Stimulated activated CD8-positive, alpha-beta memory T cell treated with anti-CD3 and anti-CD28 coated beads, Interleukin-4, amount 100 ng/mL, for 48 hours (primary cell): Measurements from ENCODE around the gene NAV2.

Source experiments
- DNase-seq: peaks from one replicate; pipeline ENCODE4 v3.0.0-alpha.2; 2020

NAV2 gene

GRCh38 chr11:19844012-19844411 lies 131.4 kb downstream of the NAV2 start:
- DNase-seq, result no peak

DNA sequence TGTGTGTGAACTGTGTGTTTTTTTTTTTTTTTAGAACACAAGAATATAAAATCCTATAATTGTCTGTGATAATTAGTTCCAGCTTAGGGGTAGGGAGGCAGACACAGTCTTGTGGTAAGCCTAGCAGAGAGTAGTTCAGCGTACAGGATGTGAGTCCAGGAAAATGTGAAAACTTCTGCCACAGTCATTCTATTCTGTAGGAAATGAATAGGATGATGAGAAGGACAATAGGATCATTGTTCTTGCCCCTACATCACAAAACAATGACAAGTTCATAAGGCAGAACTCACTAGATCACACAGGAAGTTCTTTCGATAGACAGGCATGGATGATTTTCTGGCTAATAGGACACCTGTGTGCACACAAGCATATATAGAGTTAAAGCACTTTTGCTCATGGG lies 132.2 kb downstream of the NAV2 start:
- no peak for DNase-seq

DNA sequence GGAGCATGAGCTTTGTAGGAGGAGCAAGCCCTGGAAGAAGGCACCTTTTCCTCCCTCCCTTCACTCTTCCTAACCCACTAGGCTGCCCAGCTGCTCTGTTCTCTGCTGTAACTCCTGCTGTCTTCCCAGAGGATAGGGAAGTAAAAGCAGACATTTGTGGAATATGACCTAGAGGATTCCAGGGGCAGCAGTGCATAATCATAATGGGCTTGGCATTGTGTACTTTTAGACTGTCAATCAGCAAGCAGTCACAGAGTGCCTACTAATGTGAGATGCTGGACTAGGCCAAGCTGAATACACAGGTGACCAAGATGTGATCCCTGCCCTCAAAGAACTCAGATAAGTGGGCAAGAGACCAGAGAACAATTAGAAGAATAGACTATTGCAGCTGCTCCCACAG lies 133.0 kb downstream of the NAV2 start:
- no peak for DNase-seq

- no peak for DNase-seq
These were observed 134.1 kb downstream of the NAV2 start for GRCh38 chr11:19846654-19847305.

DNA sequence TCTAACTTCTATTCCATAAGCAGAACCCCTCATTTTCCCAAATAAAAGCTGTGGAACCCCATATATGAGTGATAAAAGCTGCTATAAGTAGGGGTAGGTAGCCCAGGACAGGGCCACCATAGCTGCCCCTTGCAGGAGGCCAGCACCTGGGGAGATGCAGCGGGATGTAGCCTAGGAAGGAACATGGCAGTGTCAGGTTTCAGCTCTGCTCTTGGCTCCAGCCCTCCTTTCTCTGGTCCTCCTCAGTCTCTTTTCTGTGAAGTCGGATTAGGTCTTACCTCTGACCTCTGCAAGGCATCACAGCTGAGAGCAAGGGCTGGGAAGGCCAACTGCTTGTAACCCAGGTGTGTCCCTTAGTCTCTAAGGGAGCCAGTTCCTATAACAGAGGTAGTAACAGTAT lies 135.6 kb downstream of the NAV2 start:
- DNase-seq, result no peak

DNA sequence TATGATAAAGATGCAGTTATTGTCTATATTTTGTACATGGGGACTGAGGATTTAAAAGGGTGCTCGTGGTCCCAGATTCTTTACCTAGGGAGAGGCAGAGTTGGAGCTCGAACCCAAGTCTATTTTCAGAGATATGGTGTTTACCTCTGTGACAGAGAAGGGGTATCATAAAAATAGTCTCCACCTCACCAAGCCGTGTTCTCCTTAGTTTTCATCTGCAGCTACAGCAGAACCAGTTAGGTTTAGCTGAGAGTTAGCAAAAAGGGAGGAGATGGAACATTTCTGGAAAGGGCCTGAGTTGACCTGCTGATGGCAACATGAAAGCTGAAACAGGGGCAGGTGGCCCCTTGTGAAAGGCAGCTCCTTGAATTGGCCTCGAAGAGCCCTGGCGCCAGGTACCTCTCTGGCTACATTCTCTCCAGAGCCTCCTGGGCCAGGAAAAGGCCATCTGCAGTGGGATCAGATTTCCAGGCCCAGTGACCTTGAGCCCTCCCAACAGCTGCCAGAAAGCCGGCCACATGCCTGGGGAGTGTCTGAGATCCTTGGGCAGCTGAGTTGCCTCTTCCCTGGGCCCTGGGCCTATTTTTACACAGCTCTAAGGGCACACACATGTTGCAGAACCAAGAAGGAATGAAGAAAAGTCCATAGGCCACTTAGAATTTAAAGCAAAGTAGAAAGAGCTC lies 136.6 kb downstream of the NAV2 start:
- no peak for DNase-seq

GRCh38 chr11:19849947-19850593 lies 137.4 kb downstream of the NAV2 start:
- no peak for DNase-seq

DNA sequence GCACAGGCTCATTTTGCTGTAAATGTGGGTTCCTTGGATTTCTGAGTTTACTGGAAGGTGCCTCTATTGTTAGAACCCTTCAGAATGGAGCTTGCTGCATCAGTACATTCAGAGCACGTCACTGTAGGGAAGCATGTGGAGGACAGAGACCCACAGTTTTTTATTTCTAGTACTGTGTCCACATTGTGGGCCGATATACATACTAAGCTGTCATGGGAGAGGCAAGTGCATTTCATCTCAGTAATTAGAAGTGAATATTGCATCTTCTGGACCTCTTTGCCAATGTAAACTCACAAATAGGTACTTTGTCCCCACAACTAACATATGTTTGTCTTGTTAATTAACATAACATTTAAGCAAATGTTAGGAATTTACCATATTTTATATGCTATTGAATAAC lies 139.7 kb downstream of the NAV2 start:
- DNase-seq, result no peak

DNA sequence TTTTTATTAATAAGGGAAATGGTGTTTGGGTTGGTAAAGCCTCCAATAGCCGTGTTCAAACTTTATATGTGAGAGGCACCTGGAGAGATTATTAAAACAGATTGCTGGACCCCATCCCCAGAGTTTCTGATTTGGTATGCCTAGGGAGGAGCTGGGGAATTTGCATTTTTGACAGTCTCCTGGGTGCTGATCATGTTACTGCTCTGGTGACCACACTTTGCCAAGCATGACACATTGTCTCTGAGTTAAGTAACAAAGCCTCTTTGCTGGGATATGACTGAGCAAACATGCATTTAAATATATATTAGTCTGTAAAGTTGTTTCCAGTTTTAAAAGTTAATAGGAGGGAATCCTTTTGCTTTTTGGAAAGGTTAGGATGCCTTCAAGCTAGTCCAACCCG lies 140.4 kb downstream of the NAV2 start:
- no peak for DNase-seq

- DNase-seq, result no peak
These were observed 141.3 kb downstream of the NAV2 start for GRCh38 chr11:19853920-19854319.

DNA sequence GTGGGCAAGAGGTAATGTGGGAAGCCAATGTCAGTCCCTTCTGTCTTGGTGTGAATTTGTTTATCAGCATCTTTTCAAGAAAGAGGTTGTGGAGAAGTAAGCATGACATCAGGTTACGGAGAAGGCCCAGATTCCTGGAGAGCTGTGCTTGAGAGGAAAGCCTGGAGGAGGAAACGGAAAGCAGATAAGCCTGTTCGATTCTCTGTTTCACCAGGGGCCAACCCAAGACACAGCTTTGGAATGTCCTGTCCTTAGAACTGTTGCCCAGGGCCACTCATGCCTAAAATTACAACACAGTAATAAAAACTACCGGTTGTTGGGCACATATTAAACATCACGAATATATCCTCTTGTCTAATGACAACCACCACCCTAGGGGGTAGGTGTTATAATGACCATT lies 148.5 kb downstream of the NAV2 start:
- DNase-seq, result no peak

DNA sequence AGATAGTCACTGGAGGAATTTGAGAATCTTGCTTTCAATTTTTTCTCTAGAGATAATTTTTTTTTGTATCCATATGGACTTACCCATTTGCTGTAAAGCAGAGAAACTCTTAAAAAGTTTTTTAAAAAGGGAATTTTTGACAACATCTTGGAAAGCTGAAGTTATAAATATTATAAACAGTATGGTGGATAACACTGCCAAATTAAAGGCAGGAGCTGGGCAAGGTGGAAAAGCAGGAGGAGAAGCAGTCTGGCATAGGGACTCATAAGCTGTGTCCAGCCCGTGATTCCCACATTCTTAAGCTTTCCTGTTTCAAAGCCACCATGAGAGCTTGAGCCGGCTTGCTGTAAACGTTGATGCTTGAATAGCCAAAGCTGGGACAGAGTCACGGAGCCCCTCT lies 149.5 kb downstream of the NAV2 start:
- no peak for DNase-seq

- DNase-seq, result no peak
These were observed 151.8 kb downstream of the NAV2 start for GRCh38 chr11:19864141-19865140.

DNA sequence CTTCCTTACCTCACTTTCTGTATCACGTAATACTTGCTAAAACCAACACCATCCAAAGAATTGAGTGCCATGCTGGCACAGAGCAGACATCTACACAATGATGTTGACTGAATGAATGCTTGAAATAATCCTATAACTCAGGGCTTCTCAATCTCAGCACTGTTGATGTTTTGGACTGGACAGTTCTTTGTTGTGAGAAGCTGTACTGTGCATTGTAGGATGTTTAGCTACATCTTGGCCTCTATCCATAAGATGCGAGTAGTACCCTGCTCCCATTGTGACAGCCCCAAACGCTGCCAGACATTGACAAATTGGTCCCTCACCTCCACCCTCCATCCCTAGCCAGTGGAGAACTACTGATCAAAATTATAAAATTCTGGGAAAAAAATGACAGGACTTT lies 153.4 kb downstream of the NAV2 start:
- no peak for DNase-seq

DNA sequence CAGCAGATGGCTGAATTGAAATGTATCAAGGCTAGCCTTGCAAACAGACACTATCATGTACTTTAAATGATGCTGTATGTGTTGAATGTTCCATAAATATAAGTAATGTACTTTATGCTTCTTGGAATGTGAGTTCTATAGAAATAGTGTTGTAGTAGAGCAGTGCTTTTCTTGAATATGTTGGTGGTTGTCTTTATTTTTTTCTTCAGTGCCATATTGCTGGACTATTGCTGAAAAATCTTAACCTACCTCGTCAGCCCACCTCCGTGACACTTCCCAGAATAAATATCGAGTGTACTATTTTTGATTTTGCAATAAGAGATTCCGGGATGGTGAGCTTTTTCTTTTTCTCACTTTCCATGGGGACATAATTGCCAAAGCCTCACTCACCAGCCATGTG lies 153.9 kb downstream of the NAV2 start:
- no peak for DNase-seq

DNA sequence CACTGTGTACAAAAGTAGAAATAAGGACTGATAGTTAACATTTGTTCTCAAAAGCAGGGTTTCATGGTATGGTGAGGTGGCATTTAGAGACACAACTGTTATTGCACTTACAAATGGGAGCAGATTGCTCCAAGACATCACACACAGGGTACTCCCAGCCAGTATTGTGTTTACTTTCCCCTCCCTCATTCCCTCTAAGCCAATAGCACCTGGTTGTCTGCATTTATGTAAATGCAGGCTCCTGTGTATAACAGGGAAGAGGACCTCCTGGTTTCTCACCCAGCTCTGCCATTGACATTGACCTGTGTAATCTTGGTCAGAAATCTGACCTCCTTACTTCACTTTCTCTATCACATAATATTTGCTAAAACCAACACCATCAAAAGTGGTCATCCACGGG lies 154.4 kb downstream of the NAV2 start:
- no peak for DNase-seq

GRCh38 chr11:19868281-19868821 lies 155.7 kb downstream of the NAV2 start:
- no peak for DNase-seq

DNA sequence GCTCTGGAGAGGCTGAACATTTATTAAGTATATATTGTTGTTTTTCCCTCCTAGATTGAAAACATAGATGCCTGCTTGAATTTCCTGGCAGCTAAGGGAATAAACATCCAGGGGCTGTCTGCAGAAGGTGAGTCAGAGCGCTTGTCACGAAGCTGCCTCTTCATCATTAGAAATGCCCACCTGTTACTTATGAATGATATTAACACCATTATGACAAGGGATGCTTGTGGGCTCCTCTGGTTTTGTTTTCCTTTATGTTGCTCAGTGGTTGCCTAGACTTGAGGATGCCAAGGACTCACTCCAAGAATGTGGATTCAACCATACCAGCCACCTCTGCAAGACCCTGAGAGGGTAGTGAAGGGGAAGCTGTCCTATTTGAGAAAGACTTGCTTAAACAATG lies 156.2 kb downstream of the NAV2 start:
- no peak for DNase-seq

DNA sequence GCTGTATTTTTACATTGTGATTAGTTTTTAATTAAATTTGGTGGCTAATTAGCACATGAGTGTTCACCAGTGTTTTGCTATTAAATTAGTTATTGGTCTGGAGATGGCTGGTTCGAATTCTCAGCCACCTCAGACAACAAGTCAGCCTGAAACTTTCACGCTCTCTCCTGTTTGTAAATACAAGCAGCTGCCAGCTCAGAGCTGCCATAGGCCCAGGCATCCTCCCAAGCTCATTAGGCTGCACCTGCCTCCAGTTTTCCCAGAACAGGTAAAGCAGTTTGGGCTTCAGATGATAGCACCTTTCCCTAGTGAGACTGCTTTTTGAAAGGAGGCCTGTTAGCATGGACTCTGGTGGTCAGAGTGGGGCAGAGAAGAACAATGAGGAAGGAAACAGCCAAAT lies 156.8 kb downstream of the NAV2 start:
- no peak for DNase-seq

- DNase-seq, result no peak
These were observed 157.4 kb downstream of the NAV2 start for GRCh38 chr11:19869946-19870589.

DNA sequence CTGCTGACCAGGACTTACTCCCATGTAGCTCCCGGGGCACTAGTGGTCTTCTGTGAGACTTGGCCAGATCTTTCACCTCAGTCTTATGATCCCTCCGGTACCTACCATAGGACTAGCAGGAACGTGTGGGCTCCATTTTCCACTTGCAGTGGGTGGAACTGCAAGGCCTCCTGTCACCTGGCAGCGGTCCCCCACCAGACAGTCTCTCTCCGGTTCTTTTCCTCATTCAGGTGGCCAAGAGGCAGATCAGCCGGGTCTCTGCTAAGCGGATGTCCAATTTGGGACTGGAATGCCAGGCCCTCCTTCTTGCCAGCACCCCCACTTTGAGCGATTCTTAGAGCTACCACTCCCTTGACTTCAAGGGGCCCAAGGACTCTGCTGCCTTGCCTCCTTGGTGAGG lies 158.9 kb downstream of the NAV2 start:
- DNase-seq, result no peak

GRCh38 chr11:19872512-19873145 lies 160.0 kb downstream of the NAV2 start:
- no peak for DNase-seq
